Measurements from ENCODE around the gene ERP44. TPM values are rescaled to one million over a fixed set of nuclear protein-coding genes. Genes with fewer than 3 reads are reported as not detected.
"Not testable (repeated sequence)": the region's sequence is repeated elsewhere in the genome, so short reads cannot be mapped to it uniquely, and the experiment has no call there.

The ERP44 gene
- total and polyA plus RNA-seq, 2 experiments from 2014 or later, result 23.8 to 50.5 TPM

DNA sequence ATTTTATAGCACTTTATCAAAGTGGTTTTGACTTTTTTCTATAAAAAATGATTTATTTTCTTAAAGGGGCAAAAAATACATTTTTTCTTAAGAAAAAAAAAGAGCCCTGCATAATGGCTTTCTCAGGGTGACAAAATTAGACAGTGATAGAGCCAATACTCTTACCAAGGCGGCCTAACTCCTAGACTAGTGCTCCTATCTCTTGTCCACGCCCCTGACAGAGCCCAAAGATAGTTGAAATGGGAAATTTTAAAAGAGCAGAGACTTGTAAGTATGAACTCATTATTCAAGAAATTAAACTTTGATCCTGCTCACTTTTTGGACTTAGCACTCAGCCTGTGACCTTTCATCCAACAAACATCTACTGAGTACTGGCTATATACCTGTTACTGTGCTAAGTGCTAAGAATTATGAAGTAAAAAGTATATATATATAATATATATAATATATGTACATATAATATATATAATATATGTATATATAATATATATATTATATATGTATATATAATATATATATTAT lies 1.4 kb upstream of the ERP44 start:
- Histone ChIP-seq H4K20me1 (ENCODE audit: insufficient read depth) (peaks cover 3% of the 10 kb centered on the region; the same call in 1 of the 2 replicates), H3K9me3 (ENCODE audit: low read depth) (no peaks in the 10 kb centered on the region), H3K4me1 (ENCODE audit: insufficient read depth) (peaks cover 21% of the 10 kb centered on the region; the same call in 1 of the 2 replicates), H3K27me3 (replicated peaks; ENCODE audit: insufficient read depth) (no peaks in the 10 kb centered on the region), H3K79me2 (ENCODE audit: insufficient read depth) (peaks cover 47% of the 10 kb centered on the region), H3K9ac (peak overlapping the region; percentile 91), H3K4me2 (ENCODE audit: unreplicated experiment) (peak overlapping the region; percentile 96), H3K9me2 (ENCODE audit: insufficient read depth) (no peaks in the 10 kb centered on the region), H3K27ac (peak overlapping the region; percentile 64), H2AFZ (peak overlapping the region; percentile 96), H3K4me3 (peak overlapping the region; percentile 97), H3F3A (ENCODE audit: insufficient read depth) (peaks cover 18% of the 10 kb centered on the region), H3K36me3 (ENCODE audit: low read depth) (peaks cover 12% of the 10 kb centered on the region; the same call in 1 of the 2 replicates)
- in situ Hi-C loops (cut with MboI), result no loop called here
- TF ChIP-seq EZH2 (IDR thresholded peaks at IDR 0.05; ENCODE audit: insufficient read depth, poor library complexity, severe bottlenecking), result no peak
- TF ChIP-seq EZH2phosphoT487 (IDR thresholded peaks at IDR 0.05; ENCODE audit: insufficient read depth, low read depth), result no peak
- WGBS, 2 experiments (ENCODE audit: low coverage in 1 of 2, low lambda C conversion rate in 2 of 2, missing lambda C conversion rate in 2 of 2), result 57 to 79% methylated on average over 2 of the region's 2 CpGs
- DNase-seq, result no peak

DNA sequence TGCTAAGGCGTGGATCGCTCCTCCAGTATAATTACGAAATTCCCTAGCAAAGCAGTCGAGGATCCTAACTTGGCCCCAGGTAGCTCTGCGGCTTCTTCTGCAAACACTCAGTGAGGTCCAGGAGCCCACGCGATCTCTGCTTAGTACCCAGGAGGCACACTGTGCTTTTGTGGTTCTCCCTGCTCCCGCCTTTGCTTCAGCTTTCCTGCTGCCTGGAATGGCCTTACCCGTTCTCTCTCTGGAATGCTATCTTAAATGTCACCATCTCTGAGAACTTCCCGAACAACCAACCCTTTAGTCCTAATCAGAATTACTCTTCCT lies 882 bp upstream of the ERP44 start:
- WGBS, 2 experiments (ENCODE audit: low coverage in 1 of 2, low lambda C conversion rate in 2 of 2, missing lambda C conversion rate in 2 of 2), result 2 to 5% methylated on average over 8 to 10 of the region's 10 CpGs
- in situ Hi-C loops (cut with MboI), result no loop called here

DNA sequence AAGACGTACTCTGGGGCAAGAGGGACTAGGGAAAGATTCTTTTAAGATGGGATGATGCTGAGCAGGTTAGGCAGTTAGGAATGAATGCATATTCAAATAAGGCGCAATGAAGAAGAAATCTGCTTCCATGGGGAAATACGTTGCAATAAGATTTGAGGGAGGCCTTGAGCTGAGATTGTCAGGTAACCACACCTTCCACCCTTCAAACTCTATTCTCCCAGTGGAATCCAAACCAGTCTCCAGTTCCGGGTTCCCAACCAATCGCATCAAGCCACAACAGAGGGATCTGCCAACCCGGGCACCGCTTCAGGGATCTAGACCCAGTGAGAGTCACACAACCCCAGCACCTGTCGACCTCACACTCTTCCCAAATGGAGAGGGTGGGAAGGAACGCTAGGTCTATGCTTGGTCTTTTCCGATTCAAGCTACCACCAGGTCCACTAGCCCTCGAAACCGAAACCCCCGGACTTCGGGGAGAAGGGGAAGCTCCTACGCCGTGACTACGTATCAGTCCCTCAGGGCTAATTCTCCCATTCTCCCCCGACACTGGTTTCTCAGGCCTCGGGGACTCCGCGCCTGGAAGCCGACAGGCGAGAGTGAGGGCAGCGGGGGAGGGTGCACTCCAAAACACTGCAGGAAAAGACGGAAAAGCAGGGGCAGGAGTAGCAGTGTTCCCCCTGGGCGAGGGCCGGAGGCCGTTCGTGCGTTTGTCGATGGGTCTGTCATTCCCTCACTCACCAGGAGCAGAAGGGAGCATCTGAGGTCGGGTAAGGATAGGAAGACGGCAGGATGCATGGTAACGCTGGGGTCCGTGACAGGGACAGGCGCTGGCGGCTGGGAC lies 534 bp downstream of the ERP44 start:
- 2 to 3% methylated on average over 37 of the region's 37 CpGs for WGBS, 2 experiments (ENCODE audit: low coverage in 1 of 2, low lambda C conversion rate in 2 of 2, missing lambda C conversion rate in 2 of 2)
- peak overlapping the region; percentile 91 for H3K9ac ChIP-seq
- no peaks in the 10 kb centered on the region for H3K9me3 ChIP-seq (ENCODE audit: low read depth)
- peaks cover 18% of the 10 kb centered on the region for H3F3A ChIP-seq (ENCODE audit: insufficient read depth)
- H3K36me3 ChIP-seq (ENCODE audit: low read depth), result no peaks in the 10 kb centered on the region
- TF ChIP-seq EZH2phosphoT487 (IDR thresholded peaks at IDR 0.05; ENCODE audit: insufficient read depth, low read depth) (no peak), EZH2 (IDR thresholded peaks at IDR 0.05; ENCODE audit: insufficient read depth, poor library complexity, severe bottlenecking) (no peak)
- no peaks in the 10 kb centered on the region for H3K27me3 ChIP-seq (replicated peaks; ENCODE audit: insufficient read depth)
- peaks cover 66% of the 10 kb centered on the region for H3K79me2 ChIP-seq (ENCODE audit: insufficient read depth)
- peak overlapping the region; percentile 84 for H2AFZ ChIP-seq
- H3K4me1 ChIP-seq (ENCODE audit: insufficient read depth), result peaks cover 21% of the 10 kb centered on the region; the same call in 1 of the 2 replicates
- H3K4me2 ChIP-seq (ENCODE audit: unreplicated experiment), result peak overlapping the region; percentile 85
- in situ Hi-C loops (cut with MboI), result no loop called here
- H4K20me1 ChIP-seq (ENCODE audit: insufficient read depth), result peaks cover 3% of the 10 kb centered on the region; the same call in 1 of the 2 replicates
- peak overlapping the region; percentile 85 for H3K27ac ChIP-seq
- H3K4me3 ChIP-seq, result peak overlapping the region; percentile 97
- peak; percentile 78 for DNase-seq
- no peaks in the 10 kb centered on the region for H3K9me2 ChIP-seq (ENCODE audit: insufficient read depth)

More for the DNA sequence above, 882 bp upstream of the ERP44 start:
- Histone ChIP-seq H3K36me3 (ENCODE audit: low read depth) (peaks cover 10% of the 10 kb centered on the region; the same call in 1 of the 2 replicates), H3K79me2 (ENCODE audit: insufficient read depth) (peaks cover 52% of the 10 kb centered on the region), H3K4me3 (peak overlapping the region; percentile 97), H4K20me1 (ENCODE audit: insufficient read depth) (peaks cover 3% of the 10 kb centered on the region; the same call in 1 of the 2 replicates), H3K4me2 (ENCODE audit: unreplicated experiment) (peak overlapping the region; percentile 96), H3F3A (ENCODE audit: insufficient read depth) (peaks cover 18% of the 10 kb centered on the region), H2AFZ (peak overlapping the region; percentile 96), H3K27me3 (replicated peaks; ENCODE audit: insufficient read depth) (no peaks in the 10 kb centered on the region), H3K9me3 (ENCODE audit: low read depth) (no peaks in the 10 kb centered on the region), H3K4me1 (ENCODE audit: insufficient read depth) (peaks cover 21% of the 10 kb centered on the region; the same call in 1 of the 2 replicates), H3K9ac (peak overlapping the region; percentile 91), H3K27ac (peak overlapping the region; percentile 64), H3K9me2 (ENCODE audit: insufficient read depth) (no peaks in the 10 kb centered on the region)
- no peak for DNase-seq
- TF ChIP-seq EZH2phosphoT487 (IDR thresholded peaks at IDR 0.05; ENCODE audit: insufficient read depth, low read depth) (no peak), EZH2 (IDR thresholded peaks at IDR 0.05; ENCODE audit: insufficient read depth, poor library complexity, severe bottlenecking) (no peak)

DNA sequence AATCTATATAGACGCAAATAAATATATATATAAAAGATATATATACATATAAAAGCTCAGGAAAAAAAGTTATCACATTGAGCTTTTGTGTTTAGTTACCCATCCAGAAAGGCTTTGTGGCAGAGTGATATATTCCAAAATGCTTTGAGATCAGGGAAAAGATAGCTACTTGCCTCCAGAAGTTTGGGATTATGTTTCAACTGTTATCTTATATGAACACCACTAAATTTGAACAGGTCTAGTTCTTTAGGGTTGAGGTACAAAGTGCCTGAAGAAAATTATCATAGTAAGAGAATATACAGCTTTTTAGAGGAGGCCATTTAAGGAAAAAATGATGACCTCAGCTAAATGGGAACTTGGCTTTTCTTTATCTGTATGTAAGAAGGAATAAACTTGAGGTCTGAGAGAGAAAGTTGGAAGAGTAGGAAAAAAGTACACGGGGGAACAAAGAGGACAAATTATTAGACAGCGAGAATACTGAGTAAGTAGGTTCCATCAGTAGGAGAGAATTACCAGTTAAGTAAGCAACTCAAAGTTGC lies 2.4 kb downstream of the ERP44 start:
- peaks cover 21% of the 10 kb centered on the region; the same call in 1 of the 2 replicates for H3K4me1 ChIP-seq (ENCODE audit: insufficient read depth)
- no peak overlapping the region for H3K9ac ChIP-seq
- in situ Hi-C loops (cut with MboI), result no loop called here
- no peak for DNase-seq
- no peak overlapping the region for H2AFZ ChIP-seq
- no peak for TF ChIP-seq EZH2 (IDR thresholded peaks at IDR 0.05; ENCODE audit: insufficient read depth, poor library complexity, severe bottlenecking)
- no peak for TF ChIP-seq EZH2phosphoT487 (IDR thresholded peaks at IDR 0.05; ENCODE audit: insufficient read depth, low read depth)
- 74 to 80% methylated on average over 3 of the region's 3 CpGs for WGBS, 2 experiments (ENCODE audit: low coverage in 1 of 2, low lambda C conversion rate in 2 of 2, missing lambda C conversion rate in 2 of 2)
- H4K20me1 ChIP-seq (ENCODE audit: insufficient read depth), result peaks cover 13% of the 10 kb centered on the region
- no peaks in the 10 kb centered on the region for H3K9me2 ChIP-seq (ENCODE audit: insufficient read depth)
- peaks cover 81% of the 10 kb centered on the region for H3K79me2 ChIP-seq (ENCODE audit: insufficient read depth)
- no peaks in the 10 kb centered on the region for H3K27me3 ChIP-seq (replicated peaks; ENCODE audit: insufficient read depth)
- H3F3A ChIP-seq (ENCODE audit: insufficient read depth), result peaks cover 18% of the 10 kb centered on the region
- no peaks in the 10 kb centered on the region for H3K36me3 ChIP-seq (ENCODE audit: low read depth)
- no peak overlapping the region for H3K4me3 ChIP-seq
- H3K9me3 ChIP-seq (ENCODE audit: low read depth), result no peaks in the 10 kb centered on the region
- H3K27ac ChIP-seq, result no peak overlapping the region
- no peak overlapping the region for H3K4me2 ChIP-seq (ENCODE audit: unreplicated experiment)

DNA sequence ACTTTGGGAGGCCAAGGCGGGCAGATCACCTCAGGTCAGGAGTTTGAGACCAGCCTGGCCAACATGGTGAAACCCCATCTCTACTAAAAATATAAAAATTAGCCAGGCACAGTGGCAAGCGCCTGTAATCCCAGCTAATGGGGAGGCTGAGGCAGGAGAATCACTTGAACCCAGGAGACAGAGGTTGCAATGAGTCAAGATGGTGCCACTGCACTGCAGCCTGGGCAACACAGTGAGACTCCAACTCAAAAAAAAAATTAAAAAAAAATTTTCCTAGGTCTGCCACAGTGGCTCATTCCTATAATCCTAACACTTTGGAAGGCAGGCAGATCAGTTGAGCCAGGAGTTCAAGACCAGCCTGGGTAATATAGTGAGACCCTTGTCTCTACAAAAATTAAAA lies 4.4 kb downstream of the ERP44 start:
- H3K27ac ChIP-seq; H3K9me3 ChIP-seq (ENCODE audit: low read depth); H2AFZ ChIP-seq; H3K27me3 ChIP-seq (replicated peaks; ENCODE audit: insufficient read depth); DNase-seq; H3K4me3 ChIP-seq; H3K4me2 ChIP-seq (ENCODE audit: unreplicated experiment); in situ Hi-C loops (cut with MboI); H3K36me3 ChIP-seq (ENCODE audit: low read depth); H3K9me2 ChIP-seq (ENCODE audit: insufficient read depth); H3K9ac ChIP-seq: not testable (repeated sequence)
- Histone ChIP-seq H3F3A (ENCODE audit: insufficient read depth) (peaks cover 16% of the 10 kb centered on the region; the same call in 1 of the 2 replicates), H3K4me1 (ENCODE audit: insufficient read depth) (peaks cover 25% of the 10 kb centered on the region), H4K20me1 (ENCODE audit: insufficient read depth) (peaks cover 18% of the 10 kb centered on the region), H3K79me2 (ENCODE audit: insufficient read depth) (peaks cover 92% of the 10 kb centered on the region)
- 91 to 94% methylated on average over 2 of the region's 2 CpGs for WGBS, 2 experiments (ENCODE audit: low coverage in 1 of 2, low lambda C conversion rate in 2 of 2, missing lambda C conversion rate in 2 of 2)

Measured in GM23248 (cell line).